ENCODE measurements around the gene CYP4V2.

The CYP4V2 gene

GRCh38 chr4:186189656-186190055 lies 1.7 kb upstream of the CYP4V2 start:
- DNase-seq: no peak

DNA sequence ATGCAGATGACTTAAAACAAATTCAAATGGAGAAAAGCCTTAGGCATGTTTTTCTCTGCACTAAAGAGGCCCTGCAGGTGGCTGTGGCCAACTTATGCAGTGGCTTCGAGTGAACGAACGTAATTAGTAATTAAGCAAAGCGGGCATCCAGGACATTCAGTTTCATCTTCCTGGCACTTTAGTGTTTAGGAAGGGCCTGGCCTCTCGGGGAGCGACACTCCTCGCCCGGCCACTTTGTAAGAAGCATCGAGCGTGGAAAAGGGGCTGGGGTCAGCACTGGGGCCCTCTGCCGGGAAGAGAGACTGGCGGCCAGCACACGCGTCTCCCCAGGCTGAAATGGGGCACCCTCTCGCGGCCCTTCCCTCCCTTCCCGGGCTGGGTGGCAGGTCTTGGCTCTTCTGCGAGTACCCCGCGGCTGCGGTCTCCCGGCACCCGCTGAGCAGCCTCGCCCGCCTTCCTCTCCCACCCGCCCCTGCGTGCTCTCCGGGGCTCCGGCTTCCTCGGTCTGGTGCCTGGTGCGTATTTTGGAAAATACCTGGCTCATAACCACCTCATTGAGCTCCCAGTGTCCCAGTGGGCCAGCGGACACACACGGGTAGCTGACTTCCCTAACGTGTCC lies 677 bp upstream of the CYP4V2 start:
- DNase-seq: peak; percentile 3

- peak; percentile 26 for DNase-seq
Observed at GRCh38 chr4:186192066-186192612, 772 bp downstream of the CYP4V2 start.

DNA sequence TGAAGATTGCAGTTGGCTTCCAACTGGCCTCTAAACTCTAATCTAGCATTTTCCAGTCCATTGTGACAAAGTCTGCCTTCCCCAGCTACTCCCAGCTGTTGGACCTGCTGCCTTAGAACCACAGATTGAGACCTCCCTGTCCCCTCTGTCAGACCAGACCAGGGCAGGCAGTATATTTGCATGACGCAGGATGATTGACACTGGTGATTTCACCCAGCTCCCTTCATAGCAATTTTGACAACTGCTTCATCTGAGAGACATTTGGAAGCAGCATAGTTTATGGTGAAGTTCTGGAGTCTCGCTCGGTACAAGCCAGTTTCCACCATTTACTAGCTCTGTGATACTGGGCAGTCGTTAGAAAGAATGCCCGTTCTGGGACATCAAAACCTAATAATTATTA lies 2.5 kb downstream of the CYP4V2 start:
- no peak for DNase-seq

DNA sequence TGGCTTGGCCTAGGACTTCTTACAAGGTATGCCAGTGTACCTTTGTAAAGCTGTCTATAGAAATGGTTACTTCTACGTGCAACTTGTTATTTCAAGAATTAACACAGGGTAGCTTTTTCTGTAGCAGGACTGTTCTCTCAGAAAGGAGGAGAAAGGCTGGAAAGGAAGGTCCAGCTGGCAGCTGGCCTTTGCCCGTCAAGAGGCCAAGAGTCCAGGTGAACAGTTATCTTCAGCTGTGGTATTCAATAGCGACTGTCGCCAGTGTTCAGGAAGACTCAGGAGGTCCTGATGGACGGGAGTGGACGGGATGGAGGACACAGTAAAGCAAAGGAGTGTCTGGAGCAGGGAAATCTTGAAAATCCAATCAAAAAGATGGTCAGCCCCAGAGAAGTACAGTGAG lies 4.7 kb downstream of the CYP4V2 start:
- DNase-seq: no peak

- no peak for DNase-seq
Observed at GRCh38 chr4:186200516-186200915, 9.1 kb downstream of the CYP4V2 start.

DNA sequence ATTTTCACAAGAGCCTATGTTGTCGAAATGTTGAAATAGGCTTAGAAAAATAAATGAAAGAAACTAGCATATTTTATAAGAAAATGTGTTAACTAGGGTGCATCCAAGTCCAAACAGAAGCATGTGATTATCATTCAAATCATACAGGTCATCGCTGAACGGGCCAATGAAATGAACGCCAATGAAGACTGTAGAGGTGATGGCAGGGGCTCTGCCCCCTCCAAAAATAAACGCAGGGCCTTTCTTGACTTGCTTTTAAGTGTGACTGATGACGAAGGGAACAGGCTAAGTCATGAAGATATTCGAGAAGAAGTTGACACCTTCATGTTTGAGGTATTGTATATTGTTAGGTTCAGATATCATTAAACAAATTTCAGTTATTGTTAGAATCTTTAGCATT lies 9.6 kb downstream of the CYP4V2 start:
- no peak for DNase-seq

GRCh38 chr4:186201535-186202230 lies 10.3 kb downstream of the CYP4V2 start:
- peak; percentile 14 for DNase-seq

- DNase-seq: no peak
Observed at GRCh38 chr4:186202490-186203140, 11.2 kb downstream of the CYP4V2 start.

GRCh38 chr4:186203406-186203805 lies 12.0 kb downstream of the CYP4V2 start:
- peak; percentile 14 for DNase-seq

GRCh38 chr4:186204103-186204559 lies 12.8 kb downstream of the CYP4V2 start:
- peak; percentile 72 for DNase-seq

DNA sequence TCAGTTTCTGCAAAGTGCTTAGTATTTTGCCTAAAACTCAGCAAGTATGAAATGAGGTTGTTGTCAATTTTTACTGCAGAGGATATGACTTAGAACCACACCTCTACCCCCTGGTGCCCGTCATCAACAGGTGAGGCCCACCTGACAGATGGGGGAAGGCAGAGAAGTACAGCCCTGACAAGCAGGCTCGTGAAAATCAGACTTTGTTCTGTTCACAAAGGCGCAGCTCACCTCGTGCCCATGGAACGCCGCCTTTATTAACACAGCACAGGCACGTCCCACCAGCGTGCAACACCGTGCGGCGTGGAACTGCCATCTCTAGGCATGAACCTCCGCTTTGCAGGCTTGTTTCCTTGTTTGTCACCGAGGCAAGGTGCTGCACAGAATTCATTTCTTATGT lies 13.3 kb downstream of the CYP4V2 start:
- no peak for DNase-seq

- DNase-seq: no peak
Observed at GRCh38 chr4:186205156-186205555, 13.8 kb downstream of the CYP4V2 start.

GRCh38 chr4:186216465-186217024 lies 25.2 kb downstream of the CYP4V2 start:
- DNase-seq: peak; percentile 10

- no peak for DNase-seq
Observed at GRCh38 chr4:186217733-186218293, 26.4 kb downstream of the CYP4V2 start.

DNA sequence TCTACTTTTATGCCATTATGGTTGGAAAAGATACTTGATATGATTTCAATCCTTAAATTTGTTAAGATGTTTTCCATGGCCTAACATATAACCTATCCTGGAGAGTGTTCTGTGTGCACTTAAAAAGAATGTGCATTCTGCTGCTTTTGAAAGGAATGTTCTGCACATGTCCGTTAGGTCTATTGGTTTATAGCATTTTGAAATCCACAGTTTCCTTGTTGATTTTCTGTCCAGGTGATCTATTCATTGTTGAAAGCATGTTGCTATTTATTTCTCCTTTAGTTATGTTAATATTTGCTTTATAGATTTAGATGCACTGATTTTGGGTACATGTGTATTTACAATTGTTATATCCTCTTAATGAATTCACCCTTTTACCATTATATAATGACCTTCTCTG lies 30.3 kb downstream of the CYP4V2 start:
- DNase-seq: no peak

GRCh38 chr4:186225848-186226247 lies 34.5 kb downstream of the CYP4V2 start:
- DNase-seq: no peak

GRCh38 chr4:186226521-186227189 lies 35.3 kb downstream of the CYP4V2 start:
- no peak for DNase-seq

GRCh38 chr4:186227221-186227620 lies 35.9 kb downstream of the CYP4V2 start, which contains the start of gene KLKB1:
Gene KLKB1 (plus strand): TSS chr4:186227507. CDS start chr4:186228196, 689 bp downstream.
- DNase-seq: no peak

DNA sequence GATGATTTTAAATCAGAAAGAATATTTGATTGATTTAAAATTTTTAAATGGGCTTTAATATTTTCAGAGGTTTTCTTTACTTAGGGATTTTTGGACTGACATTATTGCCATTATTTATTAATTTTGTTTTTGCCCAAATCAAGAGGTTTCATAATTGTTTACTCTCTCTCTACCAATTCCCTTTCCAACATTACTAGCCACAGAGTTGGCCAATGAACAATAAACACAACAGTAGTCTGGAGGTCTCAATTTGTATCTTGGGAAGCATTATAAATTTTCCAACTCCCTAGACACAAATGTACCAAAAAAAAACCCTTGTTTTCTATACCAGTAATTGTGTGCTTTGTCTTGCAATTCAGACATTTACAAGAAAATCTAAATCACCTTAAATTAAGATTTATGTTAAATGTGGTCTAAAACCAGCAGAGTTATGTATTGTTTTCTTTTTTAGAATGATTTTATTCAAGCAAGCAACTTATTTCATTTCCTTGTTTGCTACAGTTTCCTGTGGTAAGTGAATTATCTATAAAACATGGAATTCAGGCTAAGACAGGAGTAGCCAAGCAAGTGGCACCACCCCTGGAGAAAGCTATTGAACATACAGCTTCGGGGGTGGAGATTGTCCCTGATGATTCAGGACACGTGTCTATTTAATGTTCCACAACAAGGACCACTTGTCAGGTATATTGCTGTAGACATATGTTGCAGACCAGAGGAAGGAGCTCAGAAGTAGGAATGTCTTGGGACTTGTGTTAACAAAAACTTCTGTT lies 36.6 kb downstream of the CYP4V2 start:
- no peak for DNase-seq

GRCh38 chr4:186228514-186228894 lies 37.1 kb downstream of the CYP4V2 start:
- DNase-seq: no peak

All from fibroblast of skin of abdomen (primary cell).